NCI-H1436 (cell line): Measurements from ENCODE around the gene GAL3ST3.
A peak's percentile ranks its signal among the peaks of the same experiment; 100 is the strongest.
"Not testable (repeated sequence)": the region's sequence is repeated elsewhere in the genome, so short reads cannot be mapped to it uniquely, and the experiment has no call there.

Experiments
- DNase-seq: peaks from one replicate; lab custom pipeline; 2025; lab: John Stamatoyannopoulos, UW

Gene GAL3ST3

DNA sequence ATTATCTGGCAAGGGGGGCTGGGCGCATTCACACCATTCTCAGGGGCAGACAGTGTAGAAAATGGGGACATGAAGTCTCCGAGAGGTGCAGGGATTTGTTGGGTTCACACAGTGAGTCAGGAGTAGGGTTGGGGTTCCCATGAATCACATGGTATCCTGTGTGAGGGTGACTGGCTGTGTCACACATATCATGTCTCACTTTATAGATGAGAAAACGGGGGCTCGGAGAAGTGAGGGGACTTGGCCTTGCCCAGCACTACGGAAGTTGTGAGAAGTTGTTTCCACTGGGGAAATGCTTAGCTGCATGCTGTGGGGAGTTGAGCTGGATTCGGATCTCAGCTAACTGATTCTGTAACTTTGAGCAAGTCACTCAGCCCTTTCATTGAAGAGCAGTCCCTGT is 4.2 kb downstream of the GAL3ST3 start:
- no peak for DNase-seq

DNA sequence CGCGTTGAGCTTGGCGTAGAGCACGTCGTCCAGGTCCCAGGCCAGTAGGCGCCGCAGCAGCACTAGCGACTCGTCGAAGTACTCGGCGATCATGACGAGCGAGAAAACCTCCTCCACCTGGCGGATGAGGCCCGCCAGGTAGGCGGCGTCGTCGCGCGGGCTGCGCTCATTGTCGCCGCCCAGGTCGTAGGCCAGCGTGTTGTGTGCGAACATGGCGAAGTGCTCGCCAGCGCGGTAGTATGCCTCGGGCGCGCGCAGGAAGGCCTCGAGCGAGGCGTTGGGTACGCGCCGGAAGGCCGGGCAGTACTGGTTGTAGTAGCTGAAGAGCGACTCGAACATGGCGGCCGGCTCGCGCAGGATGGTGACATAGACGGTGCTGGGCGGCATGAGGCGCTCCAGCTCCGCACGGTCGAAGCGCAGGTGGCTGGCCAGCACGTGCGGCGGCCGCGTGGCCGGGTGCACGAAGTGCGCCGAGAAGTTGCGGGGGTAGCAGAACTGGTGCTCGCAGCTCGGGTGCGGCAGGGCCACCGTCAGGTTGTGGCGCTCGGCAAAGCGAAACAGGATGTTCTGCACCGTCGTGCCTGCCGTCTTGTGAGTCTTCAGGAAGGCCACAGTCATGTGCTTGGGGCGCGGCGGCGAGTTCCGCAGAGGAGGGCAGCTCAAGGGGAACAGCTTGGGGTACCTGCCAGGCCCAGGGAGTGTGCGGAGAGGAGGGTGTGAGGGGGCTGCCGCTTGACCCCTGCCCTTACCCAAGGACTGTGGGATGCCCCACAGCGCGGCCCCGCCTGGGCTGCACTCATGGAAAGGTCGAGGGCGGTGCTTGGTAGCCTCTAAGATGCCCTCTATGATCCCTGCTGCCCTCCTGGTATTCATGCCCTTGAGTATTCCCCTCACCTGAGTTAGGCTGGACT is 5.7 kb downstream of the GAL3ST3 start:
- no peak for DNase-seq

DNA sequence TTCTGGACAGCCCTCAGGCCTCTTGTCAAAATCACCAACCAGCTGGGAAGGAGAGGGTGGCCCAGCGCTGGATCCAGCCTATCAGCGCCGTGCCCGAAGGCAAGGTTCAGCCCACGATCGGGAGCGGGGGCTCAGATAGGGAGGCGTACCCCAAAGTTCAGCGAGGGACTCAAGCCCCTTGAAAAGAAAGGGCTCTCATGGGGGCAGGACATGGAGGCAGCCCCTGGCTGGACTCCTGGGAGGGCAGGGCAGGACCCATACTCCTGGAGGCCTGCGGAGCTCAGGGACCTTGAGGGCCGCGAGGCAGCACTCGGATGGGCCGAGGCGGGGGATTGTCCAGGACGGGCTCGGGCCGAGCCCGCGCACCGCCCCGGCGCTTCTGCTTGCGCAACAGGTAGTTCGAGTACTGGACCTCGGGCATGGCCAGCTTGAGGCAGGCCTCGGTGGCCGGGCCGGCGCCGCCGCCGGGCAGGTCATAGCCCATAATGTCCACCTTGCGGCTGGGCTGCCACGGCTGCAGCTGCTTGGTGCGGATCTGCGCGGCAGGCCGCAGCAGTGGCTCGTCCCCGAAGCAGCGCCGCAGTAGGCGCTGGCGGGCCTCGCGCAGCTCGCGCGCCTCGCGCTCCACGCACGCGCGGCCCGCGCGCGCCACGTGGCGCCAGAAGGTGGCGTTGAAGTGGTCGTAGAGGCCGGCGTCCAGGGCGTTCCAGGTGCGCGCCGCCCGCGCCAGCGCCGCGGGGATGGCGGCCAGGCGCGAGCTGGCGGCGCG is 6.5 kb downstream of the GAL3ST3 start:
- DNase-seq, result no peak

DNA sequence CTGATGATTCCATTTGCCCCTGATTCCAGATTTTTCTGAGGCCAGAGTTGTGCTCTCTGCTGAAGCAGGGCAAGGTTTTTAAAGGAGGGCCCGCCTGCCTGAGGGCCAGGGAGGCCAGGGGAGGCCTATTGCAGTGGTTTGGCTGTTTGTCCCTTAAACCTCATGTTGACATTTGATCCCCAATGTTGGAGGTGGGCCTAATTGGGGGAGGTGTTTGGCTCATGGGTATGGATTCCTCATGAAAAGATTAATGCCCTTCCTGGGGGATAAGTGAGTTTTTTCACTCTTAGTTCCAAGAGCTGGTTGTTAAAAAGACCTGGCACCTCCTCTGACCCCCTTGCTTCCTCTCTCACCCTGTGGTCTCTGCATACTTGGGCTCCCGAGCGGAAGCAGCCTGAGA is 9.2 kb downstream of the GAL3ST3 start:
- no peak for DNase-seq

DNA sequence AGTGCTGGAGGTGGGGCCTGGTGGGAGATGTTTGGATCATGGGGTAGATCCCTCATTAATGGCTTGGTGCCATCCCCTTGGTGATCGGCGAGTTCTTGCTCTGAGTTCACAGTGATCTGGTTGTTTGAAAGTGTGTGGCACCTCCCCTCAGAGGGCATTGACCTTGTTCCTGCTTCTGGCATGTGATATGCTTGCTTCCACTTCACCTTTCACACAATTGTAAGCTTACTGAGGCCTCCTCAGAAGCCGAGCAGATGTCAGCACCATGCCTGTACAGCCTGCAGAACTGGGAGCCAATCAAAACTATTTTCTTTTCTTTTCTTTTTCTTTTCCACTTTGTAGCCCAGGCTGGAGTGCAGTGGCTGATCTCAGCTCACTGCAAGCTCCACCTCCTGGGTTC is 11.6 kb downstream of the GAL3ST3 start:
- DNase-seq, result no peak

DNA sequence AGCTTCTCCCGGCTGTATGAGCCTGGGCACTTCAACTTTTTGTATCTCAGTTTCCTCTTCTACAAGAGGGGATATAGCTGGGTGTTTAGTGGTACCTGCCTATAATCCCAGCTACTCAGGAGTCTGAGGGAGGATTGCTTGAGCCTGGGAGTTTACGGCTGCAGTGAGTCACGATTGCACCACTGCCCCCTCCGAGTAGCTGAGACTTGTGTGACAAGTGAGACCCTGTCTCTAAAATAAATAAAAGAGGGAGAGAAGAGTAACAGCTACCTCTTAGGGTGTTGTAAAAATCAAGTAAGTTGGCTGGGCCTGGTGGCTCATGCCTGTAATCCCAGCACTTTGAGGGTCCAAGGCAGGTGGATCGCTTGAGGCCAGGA is 12.6 kb downstream of the GAL3ST3 start:
- DNase-seq, result no peak

DNA sequence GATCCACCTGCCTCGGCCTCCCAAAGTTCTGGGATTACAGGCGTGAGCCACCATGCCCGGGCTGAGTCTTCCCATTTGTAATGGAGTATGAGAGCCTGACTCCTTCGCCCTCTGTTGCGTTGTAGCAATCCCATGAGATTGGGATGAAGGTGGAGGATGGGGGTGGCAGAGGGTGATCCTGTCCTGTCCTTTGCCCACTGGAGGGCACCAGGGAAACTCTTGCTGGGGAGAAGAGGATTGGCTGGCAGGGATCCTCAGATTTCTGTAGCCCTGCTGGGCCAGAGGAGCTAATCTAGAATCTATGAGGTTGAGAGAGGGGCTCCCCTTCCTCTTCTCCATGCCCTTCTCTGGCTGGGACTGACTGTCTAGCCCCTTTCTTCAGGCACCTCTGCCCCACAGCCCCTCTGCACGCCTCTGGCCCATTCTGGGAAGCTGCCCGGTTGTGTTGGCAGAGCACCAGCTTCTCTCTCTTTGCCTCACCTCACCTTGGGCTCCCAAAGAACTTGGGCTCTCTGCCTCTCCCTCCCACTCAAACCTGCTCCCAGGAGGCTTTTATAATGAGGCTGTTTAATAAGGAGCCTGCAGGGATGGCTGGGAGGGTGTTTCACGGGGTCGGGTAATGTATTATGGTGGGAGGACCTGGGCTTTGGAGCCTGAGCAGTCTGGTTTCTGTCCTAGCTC is 13.2 kb downstream of the GAL3ST3 start:
- DNase-seq, result peak; percentile 47

DNA sequence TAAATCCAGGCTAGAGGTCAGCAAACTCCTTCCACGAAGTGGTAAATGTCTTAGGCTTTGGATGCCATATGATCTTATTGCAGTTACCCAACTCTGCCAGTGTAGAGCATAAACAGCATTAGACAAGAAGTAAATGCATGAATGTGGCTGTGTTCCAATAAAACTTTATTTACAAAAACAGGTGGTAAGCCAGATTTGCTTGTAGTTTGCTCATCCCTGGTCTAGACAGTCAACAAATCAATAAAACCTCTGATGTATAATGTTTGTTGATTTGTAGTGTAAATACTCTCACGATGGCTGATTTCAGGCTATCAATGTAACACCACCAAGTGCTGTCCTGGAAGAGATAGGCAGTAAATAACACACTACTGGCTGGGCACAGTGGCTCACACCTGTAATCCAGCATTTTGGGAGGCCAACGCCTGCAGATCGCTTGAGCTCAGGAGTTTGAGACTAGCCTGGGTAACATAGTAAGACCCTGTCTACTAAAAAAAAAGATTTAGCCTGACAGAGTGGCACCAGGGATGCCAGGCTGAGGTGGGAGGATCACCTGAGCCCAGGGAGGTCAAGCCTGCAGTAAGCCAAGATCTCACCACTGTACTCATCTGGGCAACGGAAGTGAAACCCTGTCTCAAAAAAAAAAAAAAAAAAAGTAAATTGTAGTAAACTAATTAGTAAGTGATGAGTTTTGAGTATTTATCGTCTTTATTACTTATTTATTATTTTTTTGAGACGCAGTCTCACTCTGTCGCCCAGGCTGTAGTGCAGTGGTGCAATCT is 15.8 kb downstream of the GAL3ST3 start:
- DNase-seq, result no peak

DNA sequence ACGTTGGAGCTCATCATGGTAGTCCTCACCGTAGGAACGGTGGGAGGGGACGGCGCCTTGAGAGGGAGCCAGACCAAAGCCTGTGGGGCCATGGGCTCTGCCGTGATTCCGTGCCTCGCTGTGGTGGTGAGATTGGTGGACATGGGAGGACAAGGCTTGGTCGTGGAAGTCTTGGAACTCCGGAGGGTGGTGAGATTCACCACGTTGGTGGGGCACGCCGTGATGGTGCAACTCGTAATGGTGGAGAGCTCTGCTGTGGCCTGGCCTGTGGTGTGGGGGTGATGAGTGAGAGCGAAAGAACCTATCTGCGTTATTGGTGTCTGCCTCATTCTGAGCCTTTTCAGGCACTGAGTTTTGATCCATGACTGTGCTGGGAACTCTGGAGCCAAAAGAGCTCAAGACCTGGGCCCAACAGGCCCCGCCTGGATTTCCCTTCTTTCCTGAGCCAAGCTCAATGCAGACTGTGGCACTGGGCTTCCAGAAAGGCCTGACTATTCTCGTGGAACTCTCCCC is 22.9 kb downstream of the GAL3ST3 start, which contains the start of gene CATSPER1:
CATSPER1 (minus strand) TSS at position 463 of the 513 bp plus-strand sequence; CDS start at position 363, 100 bp downstream.
- no peak for DNase-seq

DNA sequence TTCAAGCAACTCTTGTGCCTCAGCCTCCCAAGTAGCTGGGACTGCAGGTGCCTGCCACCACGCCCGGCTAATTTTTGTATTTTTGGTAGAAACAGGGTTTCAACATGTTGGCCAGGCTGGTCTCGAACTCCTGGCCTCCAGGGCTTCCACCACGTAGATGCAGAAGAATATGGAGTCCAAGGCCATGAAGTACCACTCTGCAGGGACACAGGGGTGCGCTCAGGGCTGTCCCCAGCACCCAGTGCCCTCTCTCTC is 25.8 kb downstream of the GAL3ST3 start:
- DNase-seq, result not testable (repeated sequence)

DNA sequence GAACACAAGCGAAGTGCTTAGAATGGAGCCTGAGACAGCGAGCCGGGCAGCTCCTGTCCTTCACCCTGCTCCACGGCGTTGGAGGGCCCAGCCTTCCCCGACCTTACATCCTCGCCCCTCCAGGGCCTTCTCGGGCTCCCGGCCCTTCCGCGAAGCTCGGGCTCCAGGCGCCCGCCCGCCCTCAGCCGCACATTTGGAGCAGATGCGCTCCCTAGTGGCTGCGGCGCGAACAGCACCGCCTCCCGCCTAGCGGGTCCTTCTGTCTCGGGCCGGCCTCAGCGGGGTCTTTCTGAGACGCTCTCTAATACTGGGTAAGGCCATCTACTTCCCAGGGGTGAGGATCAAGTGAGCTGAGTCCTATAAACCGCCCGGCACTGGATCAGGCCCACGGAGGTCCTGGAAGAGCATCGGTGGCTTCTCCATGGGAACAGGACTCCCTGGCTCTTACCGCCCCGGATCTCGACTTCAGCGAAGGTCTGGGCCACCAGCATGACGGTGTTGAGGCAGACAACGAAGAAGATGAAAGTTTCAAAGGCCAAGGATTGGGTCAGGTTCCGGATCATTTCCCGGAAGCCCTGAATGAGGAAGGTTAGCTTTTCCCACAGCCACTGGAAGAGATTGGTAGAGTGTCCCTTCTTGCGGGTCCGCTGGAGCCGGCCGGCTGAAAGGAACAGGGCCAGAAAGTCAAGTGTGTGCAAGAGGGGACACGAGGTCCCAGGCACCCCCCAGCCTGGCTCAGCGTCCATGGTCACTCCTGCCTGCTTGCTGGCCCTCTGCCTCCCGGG is 26.4 kb downstream of the GAL3ST3 start:
- DNase-seq, result peak; percentile 54

DNA sequence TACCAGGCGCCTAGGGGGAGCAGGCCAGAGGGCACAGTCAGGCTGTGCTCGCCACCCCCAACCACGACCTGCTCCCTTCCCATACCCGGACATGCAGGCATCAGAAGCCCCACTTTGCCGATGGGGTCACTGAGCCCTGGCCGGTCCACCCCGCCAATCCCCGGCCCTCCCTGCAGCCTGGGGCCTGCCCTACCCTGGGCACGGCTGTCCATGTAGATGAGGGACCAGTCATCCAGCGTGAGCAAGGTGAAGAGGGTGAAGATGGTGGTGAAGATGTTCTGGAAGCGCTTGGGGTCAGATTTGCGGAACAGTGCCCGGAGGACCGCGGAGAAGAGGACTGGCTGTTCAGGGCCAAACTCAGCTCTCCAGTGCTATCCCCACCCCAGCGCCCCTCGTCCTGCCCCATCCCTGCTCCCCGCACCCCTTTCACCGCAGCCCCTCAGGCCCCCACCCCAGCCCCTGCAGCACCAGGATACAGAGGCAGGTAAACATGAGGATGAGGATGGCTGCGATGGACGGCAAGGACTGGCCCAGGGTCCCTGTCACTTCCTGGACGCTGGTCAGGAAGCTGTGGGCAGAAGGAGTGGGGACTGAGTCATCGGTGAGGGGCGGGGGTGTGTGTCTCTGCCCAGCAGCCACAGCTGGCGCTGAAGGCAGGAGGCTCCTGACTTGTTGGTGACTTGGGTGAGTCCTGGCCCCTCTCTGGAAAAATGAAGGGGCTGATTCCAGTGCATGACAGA is 28.2 kb downstream of the GAL3ST3 start:
- no peak for DNase-seq

DNA sequence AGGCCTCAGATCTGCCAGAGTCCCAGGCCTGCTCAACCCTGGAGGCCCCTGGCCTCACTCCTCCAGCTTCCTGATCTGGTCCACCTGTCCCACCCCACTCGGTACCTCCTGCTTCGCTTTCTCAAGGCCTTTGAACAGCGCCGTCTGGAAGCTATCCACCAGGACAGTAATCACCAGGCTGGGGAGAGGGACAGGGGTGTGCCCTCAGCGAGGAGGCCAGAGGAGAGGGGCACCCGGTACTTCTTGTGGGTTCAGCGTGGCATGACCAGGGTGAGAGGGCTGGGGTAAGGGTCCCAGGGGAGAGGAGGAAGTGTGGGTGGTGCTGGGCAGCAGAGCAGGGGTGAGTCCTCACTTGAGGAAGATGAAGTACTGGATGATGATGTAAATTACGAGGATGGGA is 28.7 kb downstream of the GAL3ST3 start:
- DNase-seq, result no peak

DNA sequence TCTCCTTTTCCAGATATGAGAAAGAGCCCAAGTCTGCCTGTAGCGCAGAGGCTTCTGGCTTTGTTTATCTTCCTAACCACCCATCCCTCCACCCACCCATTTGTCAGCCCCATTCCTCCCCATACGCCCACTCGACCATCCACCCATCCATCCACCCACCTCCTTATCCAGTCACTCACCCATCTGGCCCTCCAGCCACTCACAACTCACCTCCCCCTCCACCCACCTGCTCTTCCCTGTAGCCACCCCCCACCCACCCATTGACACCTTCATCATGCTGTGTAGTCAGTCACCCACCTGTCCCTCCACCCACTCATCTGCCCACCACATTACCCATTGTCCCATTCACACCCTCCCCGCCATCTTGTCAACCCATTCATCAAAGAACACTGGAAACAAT is 31.6 kb downstream of the GAL3ST3 start:
- DNase-seq, result no peak

DNA sequence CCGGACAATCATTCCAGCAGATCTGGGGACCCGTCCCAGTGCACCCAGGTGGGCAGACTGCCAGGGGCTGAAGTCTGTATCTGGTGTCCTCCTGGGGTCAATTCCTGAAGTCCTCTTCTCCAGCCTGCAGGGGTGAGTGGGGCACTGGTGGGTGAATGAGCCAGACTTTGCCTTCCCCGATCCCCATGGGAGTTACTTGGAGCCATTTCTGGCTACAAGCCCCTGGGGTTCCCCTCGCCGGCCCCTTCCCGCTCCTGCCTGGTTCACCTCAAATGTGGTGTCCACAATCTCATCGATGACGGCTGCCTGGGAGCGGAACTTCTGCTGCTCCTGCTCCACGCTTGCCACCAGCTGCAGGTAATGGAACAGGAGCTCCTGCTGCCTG is 32.2 kb downstream of the GAL3ST3 start:
- DNase-seq, result no peak

DNA sequence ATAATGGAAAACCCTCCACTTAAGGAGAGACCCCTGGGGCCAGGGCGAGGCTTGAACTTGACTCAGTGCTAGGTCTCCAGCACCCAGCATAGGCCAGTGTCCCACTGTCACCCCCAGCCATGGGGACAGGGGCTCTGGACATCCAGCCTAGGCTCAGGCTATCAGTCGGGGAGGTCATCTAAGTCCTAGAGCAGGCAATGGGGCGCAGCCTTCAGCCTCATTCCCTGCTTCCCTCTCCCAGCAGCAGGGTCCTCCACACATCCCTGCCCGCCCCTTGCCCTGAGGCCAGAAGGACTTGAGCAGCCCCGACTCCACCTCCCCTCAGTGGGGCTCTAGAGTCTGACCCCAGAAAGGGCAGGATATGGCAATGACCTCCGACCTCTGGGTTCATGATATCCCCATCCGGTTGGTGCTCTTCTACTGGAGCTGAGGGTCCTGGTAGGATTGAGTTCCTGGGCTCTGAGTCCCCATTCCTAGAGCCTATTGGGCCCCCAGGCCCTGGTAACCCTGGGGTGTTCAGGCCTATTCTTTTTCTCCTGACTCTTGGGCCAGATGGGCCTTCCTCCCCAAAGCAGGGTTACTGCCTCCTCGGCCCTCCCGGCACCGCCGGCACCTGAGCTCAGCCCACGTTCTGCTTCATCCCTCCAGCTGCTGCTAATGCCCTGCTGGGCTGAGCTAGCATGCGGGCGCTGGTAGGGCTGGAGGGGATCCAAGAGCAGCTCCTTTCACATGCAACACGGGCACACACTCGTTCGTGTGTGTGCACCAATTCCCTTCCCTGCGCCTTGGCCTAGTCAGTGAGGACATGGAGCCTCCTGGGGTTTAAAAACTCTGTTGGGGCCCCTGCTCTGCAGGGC is 32.8 kb downstream of the GAL3ST3 start:
- no peak for DNase-seq

DNA sequence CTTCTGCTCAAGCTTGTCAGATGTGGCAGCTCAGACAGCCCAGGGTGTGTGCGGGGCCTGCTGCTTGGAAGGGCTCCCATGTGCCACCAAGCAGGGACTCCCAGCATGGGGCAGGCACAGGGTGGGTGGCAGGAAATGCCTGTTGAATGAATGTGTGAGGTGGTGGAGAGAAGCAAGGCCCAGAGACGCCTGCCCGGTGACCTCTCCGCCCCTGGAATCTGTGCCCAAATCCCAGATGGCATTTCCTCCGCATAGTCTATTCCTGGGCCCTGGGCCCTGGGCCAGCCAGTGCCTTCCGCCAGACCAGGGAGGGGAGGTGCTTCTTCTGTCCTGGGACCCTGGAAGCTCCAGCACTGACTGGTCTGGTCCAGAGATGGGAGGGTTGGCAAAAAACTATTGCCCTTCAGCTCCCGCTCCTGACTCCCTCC is 33.5 kb downstream of the GAL3ST3 start:
- DNase-seq, result no peak

DNA sequence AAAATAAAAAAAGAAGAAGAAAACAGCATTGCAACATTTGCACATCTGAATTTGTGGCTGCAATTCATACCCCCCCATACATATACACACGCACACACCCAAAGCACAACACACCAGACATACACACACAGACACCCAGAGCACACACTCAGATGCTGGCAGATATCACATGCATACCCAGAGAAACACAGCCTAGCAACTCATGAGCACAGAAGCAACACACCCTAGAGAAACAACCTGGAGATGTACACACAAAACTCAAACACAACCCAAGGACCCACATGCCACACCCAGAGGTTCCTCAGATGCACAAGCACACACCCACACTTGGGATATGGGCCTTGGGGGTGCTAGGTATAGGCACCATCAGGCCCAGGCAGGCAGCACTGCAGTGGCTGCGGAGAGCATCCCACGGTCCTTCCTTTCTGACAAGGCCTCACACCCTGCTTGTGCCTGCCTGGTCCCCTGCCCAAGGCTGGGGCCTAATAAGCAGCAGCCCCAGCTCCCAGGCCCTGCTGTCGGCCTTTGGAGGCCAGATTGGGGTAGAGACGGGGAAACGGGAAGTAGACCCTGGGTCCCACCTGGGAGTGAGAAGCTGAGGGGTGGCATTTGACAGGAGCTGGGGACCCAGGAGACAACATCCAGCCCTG is 34.0 kb downstream of the GAL3ST3 start:
- no peak for DNase-seq

DNA sequence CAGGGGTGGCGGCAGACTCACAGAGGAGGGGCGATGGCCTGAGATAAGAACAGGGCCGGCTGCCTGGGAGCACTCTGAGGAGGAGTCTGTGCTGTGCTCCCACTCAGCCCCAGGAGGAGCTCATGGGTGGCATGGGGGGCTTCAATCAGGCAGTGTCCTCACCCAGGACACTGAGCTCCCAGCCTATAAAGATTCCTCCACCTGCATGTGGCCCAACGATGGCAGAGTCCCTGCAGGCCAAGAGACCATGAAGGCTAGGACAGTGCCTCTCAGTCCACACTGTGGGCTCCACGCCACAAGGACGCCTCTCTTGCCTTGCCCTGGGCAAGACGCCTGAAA is 35.2 kb downstream of the GAL3ST3 start:
- no peak for DNase-seq
